ENCODE data around the gene HLA-F.

The HLA-F gene

DNA sequence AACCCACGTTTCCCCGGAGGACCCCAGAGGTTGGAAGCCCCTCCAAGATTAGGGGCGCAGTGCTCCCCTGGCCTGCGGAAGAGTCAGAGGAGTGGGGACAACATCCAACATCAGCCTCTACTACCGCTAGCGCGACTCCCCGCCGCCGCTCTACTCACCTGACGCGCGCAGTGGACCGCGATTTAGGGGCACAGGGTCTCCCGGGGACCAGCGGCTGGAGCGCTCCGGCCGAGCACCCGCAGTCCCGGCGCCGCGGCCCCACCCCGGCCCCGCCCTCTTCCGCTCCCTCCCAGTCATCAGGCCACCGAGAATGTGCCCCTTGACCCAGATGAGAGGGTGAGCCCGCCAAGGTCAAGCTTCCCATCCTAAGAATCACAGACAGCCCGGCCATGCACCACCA is 42.3 kb upstream of the HLA-F start, which contains the start of gene ZFP57:
ZFP57 (minus strand) TSS at position 249 of the 400 bp plus-strand sequence. CDS start 4,149 bp downstream, outside the sequence.
- no peak for DNase-seq (ENCODE audit: extremely low read depth, low read depth)
- TF ChIP-seq, protein P1, sequence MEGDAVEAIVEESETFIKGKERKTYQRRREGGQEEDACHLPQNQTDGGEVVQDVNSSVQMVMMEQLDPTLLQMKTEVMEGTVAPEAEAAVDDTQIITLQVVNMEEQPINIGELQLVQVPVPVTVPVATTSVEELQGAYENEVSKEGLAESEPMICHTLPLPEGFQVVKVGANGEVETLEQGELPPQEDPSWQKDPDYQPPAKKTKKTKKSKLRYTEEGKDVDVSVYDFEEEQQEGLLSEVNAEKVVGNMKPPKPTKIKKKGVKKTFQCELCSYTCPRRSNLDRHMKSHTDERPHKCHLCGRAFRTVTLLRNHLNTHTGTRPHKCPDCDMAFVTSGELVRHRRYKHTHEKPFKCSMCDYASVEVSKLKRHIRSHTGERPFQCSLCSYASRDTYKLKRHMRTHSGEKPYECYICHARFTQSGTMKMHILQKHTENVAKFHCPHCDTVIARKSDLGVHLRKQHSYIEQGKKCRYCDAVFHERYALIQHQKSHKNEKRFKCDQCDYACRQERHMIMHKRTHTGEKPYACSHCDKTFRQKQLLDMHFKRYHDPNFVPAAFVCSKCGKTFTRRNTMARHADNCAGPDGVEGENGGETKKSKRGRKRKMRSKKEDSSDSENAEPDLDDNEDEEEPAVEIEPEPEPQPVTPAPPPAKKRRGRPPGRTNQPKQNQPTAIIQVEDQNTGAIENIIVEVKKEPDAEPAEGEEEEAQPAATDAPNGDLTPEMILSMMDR (IDR thresholded peaks at IDR 0.05; ENCODE audit: low read depth, low read length, missing control alignments), result no peak
- no peak within 1 kb of the TSS for H3K4me3 ChIP-seq (replicated peaks; ENCODE audit: low read depth, low read length)

DNA sequence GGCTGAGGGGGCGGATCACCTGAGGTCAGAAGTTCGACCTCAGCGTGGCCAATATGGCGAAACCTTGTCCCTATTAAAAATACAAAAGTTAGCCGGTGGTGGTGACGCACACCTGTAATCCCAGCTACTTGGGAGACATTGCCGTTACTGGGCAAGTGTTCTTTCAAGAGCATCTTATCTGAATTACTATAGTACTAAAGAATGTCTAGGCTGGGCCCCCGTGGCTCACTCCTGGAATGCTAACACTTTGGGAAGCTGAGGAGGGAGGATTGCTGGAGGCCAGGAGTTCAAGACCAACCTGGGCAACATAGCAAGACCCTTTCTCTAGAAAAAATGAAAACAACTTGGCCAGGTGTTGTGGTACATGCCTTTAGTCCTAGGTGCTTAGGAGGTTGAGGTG is 41.4 kb upstream of the HLA-F start:
- TF ChIP-seq, protein P1 (IDR thresholded peaks at IDR 0.05; ENCODE audit: low read depth, low read length, missing control alignments), result no peak
- DNase-seq (ENCODE audit: extremely low read depth, low read depth), result no peak
- H3K4me3 ChIP-seq (replicated peaks; ENCODE audit: low read depth, low read length), result no peak overlapping the region

DNA sequence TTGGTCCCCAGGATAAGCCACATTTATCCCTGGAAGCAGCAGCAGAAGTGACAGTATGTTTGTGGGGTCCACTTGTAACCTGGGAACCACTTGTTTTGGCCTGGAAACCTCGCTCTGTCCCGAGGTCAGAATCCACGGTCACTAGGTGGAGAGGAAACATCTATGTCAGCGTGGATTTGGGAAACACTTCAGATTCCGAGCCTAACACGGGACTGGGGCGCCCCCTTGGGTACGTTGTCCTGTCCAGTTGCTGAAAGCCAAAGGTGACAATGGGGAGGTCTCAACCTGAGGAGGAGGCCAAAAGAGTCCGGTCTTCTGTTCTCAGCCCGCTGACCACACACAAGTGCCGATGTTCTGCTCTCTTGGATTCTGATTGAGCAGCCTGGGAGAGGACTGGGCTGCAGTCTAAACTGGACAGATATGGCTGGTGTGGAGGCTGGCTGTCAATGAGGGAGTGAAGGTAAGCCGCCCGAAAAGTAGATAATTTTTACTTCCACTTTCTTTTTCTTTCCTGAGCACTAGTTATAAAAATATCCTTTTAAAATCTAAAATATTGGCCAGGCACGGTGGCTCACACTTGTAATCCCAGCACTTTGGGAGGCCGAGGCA is 37.4 kb upstream of the HLA-F start:
- TF ChIP-seq, protein P1 (IDR thresholded peaks at IDR 0.05; ENCODE audit: low read depth, low read length, missing control alignments), result no peak
- H3K4me3 ChIP-seq (replicated peaks; ENCODE audit: low read depth, low read length), result no peak overlapping the region
- DNase-seq (ENCODE audit: extremely low read depth, low read depth), result no peak

DNA sequence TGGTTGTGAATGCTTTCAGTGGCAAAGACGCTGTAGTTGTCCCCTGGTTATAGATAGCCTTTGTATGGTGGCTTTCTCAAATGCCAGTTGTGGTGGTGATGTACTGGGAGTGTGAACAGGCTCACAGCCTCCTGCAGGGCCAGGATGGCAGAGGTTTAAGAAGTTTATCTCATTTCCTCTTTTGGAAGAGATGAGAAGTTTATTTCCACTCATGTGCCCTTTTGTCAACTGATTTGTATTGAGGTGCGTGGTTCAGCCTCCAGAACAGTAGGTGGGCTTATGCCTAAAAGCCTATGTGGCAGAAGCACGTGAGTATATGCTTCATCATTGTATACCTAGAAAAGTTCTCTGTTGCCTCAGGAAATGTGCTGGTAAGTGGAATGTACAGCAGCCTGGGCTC is 28.6 kb upstream of the HLA-F start:
- H3K4me3 ChIP-seq (replicated peaks; ENCODE audit: low read depth, low read length), result no peak overlapping the region
- TF ChIP-seq, protein P1 (IDR thresholded peaks at IDR 0.05; ENCODE audit: low read depth, low read length, missing control alignments), result no peak
- no peak for DNase-seq (ENCODE audit: extremely low read depth, low read depth)

DNA sequence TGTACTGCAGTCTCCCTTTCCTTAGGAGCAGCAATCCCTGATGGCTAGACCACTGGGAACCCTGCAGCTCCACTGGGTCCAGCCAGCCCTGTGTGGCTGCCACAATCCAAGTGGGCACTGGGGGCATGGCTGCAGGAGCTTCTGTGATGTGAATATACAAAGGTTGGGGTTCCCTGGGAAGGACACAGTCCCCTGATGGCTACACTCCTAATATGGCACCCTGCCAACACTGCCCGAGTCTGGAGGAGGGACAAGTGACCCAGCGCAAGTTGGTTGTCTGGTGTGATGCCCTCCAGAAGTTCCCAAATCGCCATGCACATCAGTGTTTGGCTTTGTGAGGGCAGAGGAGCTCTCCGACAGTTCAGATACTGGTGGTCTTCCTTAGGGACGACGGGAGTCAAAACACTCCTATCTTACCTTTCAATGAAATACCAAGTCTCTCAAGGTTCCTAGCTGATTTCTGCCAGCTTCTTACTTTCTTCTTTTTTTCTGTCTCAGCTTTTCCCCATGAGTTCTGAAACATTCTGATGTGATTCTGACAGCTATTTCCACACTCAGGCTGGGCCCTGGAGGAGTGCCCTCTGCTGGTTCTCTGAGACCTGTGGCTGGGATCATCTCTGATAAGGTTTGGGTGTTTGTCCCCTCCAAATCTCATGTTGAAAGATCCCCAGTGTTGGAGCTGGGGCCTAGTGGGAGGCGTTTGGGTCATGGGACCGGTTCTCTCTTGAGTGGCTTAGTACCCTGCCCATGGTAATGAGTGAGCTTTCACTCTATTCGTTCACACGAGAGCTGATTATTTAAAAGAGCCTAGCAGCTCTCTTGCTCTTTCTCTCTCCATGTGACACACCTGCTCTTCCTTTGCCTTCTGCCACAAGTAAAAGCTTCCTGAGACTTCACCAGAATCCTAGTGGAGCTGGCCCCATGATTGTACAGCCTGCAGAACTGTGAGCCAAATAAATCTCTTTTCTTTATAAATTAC is 26.8 kb upstream of the HLA-F start:
- TF ChIP-seq, protein P1 (IDR thresholded peaks at IDR 0.05; ENCODE audit: low read depth, low read length, missing control alignments), result peak; percentile 52
- no peak for DNase-seq (ENCODE audit: extremely low read depth, low read depth)
- no peak overlapping the region for H3K4me3 ChIP-seq (replicated peaks; ENCODE audit: low read depth, low read length)

DNA sequence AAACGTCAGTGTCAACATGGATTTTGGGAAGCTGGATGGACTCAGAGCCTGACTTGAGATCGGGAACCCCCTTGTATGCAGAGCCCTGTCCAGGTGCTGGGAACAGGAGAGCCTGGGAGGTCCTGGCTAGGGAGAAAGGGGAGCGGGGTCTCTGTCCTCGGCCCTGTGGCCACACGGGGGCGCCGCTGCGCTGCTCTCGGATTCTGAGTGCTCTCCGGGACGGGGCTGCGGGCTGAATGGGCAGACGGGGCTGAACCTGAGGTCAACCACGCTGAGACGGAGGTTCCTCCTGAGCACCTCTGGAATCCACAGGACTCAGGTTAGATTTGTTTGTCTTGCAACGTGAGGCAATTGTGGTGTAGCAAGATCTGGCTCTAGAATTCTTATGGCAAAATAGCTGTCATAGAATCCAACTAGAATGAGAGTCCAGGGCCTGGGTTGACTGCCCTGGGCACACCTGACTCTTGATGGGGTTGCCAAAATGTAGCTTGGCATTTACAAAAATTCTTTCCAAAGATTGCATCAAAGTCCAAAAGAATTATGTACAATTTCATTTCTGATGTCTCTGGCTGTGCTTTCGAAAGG is 20.6 kb upstream of the HLA-F start:
- TF ChIP-seq, protein P1 (IDR thresholded peaks at IDR 0.05; ENCODE audit: low read depth, low read length, missing control alignments), result peak; percentile 83
- H3K4me3 ChIP-seq (replicated peaks; ENCODE audit: low read depth, low read length), result no peak overlapping the region
- no peak for DNase-seq (ENCODE audit: extremely low read depth, low read depth)

Measured in HFF-Myc (cell line).